ENCODE results near the gene SPINT4.
"Not testable (repeated sequence)": the region's sequence is repeated elsewhere in the genome, so short reads cannot be mapped to it uniquely, and the experiment has no call there.

SPINT4 gene

GRCh38 chr20:45722047-45722446, at the start of gene SPINT4:
SPINT4 (plus strand) TSS chr20:45722347; CDS start chr20:45722368, 21 bp downstream.
- no peak for DNase-seq

GRCh38 chr20:45672765-45673164, 49.4 kb upstream of the SPINT4 start:
- DNase-seq = no peak

GRCh38 chr20:45679650-45680049, 42.5 kb upstream of the SPINT4 start:
- DNase-seq = no peak

GRCh38 chr20:45685896-45686295, 36.3 kb upstream of the SPINT4 start:
- peak in 1 of 3 experiments; percentile 37 for DNase-seq

- DNase-seq = not testable (repeated sequence)
Measured at GRCh38 chr20:45693346-45693745, 28.8 kb upstream of the SPINT4 start.

GRCh38 chr20:45695496-45695895, 26.7 kb upstream of the SPINT4 start:
- no peak for DNase-seq

- DNase-seq = no peak
Measured at GRCh38 chr20:45701104-45701503, 21.0 kb upstream of the SPINT4 start.

GRCh38 chr20:45701873-45702272, 20.3 kb upstream of the SPINT4 start, which contains the start of gene WFDC13:
WFDC13 (plus strand) TSS chr20:45702038; CDS start chr20:45702124, 86 bp downstream.
- DNase-seq = no peak

- peak; percentile 41 to 89 (median 49) for DNase-seq
Measured at GRCh38 chr20:45704969-45705637, 17.0 kb upstream of the SPINT4 start, which contains the start of gene WFDC10B. WFDC10B (minus strand) TSS chr20:45705019; CDS start chr20:45685992, 19,027 bp downstream.

GRCh38 chr20:45716141-45716688, 5.9 kb upstream of the SPINT4 start:
- DNase-seq = not testable (repeated sequence)

- DNase-seq = no peak
Measured at GRCh38 chr20:45725134-45725533, 3.0 kb downstream of the SPINT4 start.

GRCh38 chr20:45727044-45727443, 4.9 kb downstream of the SPINT4 start:
- DNase-seq = no peak

GRCh38 chr20:45732199-45732598, 10.1 kb downstream of the SPINT4 start:
- DNase-seq = no peak

- DNase-seq = no peak
Measured at GRCh38 chr20:45735552-45735951, 13.4 kb downstream of the SPINT4 start.

GRCh38 chr20:45735988-45736387, 13.8 kb downstream of the SPINT4 start:
- DNase-seq = no peak

- DNase-seq = no peak
Measured at GRCh38 chr20:45742596-45742995, 20.4 kb downstream of the SPINT4 start.

GRCh38 chr20:45745015-45745414, 22.9 kb downstream of the SPINT4 start:
- no peak for DNase-seq

GRCh38 chr20:45751721-45752120, 29.6 kb downstream of the SPINT4 start:
- DNase-seq = no peak

- no peak for DNase-seq
Measured at GRCh38 chr20:45752746-45753145, 30.6 kb downstream of the SPINT4 start.

- DNase-seq = no peak
Measured at GRCh38 chr20:45758096-45758495, 35.9 kb downstream of the SPINT4 start.

GRCh38 chr20:45759921-45760320, 37.8 kb downstream of the SPINT4 start:
- not testable (repeated sequence) for DNase-seq

- not testable (repeated sequence) for DNase-seq
Measured at GRCh38 chr20:45761966-45762365, 39.8 kb downstream of the SPINT4 start.

- not testable (repeated sequence) for DNase-seq
Measured at GRCh38 chr20:45764618-45765282, 42.6 kb downstream of the SPINT4 start.

GRCh38 chr20:45765307-45765875, 43.2 kb downstream of the SPINT4 start:
- no peak for DNase-seq

Measured in NCI-H1417 (cell line).